SU-DHL-6 (cell line): ENCODE results near the gene PGLYRP4.

Experiments used
- CTCF ChIP-seq: fragments of 200-600 bp; sonication (generic); IDR thresholded peaks from one replicate; pipeline ENCODE4 v1.5.1; 2017; ENCODE audit warnings: antibody characterized with exemption, mild to moderate bottlenecking, low read length, moderate library complexity; ENCODE audit not compliant: insufficient read depth, poor library complexity, severe bottlenecking
- EZH2phosphoT487 ChIP-seq: fragments of 200-600 bp; sonication (generic), shearing (Covaris generic); conservative IDR thresholded peaks from 2 replicates; pipeline ENCODE4 v1.6.1; 2018; ENCODE audit warnings: mild to moderate bottlenecking, antibody characterized with exemption, low read length, moderate library complexity, mixed read lengths

DNA sequence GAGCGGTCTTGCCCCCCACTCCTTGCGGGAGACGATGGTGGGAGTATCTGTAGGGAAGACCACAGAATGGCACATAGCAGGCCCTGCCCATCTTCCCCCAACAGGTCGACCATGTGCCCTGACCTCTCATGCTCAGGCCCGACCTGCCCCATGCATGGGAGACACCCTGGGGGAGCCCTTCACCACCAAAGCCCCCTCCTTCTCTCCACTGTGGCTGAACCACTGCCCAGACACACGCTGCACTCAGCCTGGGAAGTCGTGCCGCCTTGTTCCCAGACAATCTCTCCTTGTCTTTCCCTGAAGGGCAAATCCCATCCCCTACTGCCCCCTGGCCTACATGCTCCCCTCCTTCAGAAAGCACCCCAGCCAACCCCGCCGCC lies 41.4 kb downstream of the PGLYRP4 start:
- TF ChIP-seq CTCF (no peak), EZH2phosphoT487 (no peak)
